H9 (cell line): ENCODE results near the gene RFNG. TPM values are rescaled to one million over a fixed set of nuclear protein-coding genes. Genes with fewer than 3 reads are reported as not detected.

Source experiments
- DNase-seq: peaks from one replicate; pipeline ENCODE4 v3.0.0-alpha.2; 2017
- H2AFZ ChIP-seq: one replicate; pipeline ENCODE4 v1.6.1; 2013; ENCODE audit warnings: mild to moderate bottlenecking, low read length, control low read depth, moderate library complexity
- H2AK5ac ChIP-seq: 2 replicates; pipeline ENCODE4 v1.6.1; 2013; ENCODE audit warnings: low read length, control low read depth, mixed read lengths; ENCODE audit not compliant: insufficient read length
- H2BK120ac ChIP-seq: one replicate; pipeline ENCODE4 v1.6.1; 2013; ENCODE audit warnings: low read depth, mild to moderate bottlenecking, low read length, control low read depth, inconsistent platforms; ENCODE audit not compliant: poor library complexity, severe bottlenecking
- H2BK12ac ChIP-seq: 2 replicates; pipeline ENCODE4 v1.6.1; 2013; ENCODE audit warnings: low read length, control low read depth, mixed read lengths, low read depth; ENCODE audit not compliant: insufficient read length
- H2BK15ac ChIP-seq: 2 replicates; pipeline ENCODE4 v1.6.1; 2013; ENCODE audit warnings: low read depth, low read length, control low read depth
- H2BK20ac ChIP-seq: one replicate; pipeline ENCODE4 v1.6.1; 2013; ENCODE audit warnings: low read depth, mild to moderate bottlenecking, low read length, control low read depth, inconsistent platforms; ENCODE audit not compliant: poor library complexity, severe bottlenecking
- H2BK5ac ChIP-seq: 2 replicates; pipeline ENCODE4 v1.6.1; 2013; ENCODE audit warnings: low read length, control low read depth, mixed read lengths; ENCODE audit not compliant: insufficient read length
- H3K14ac ChIP-seq: 2 replicates; pipeline ENCODE4 v1.6.1; 2013; ENCODE audit warnings: low read length, control low read depth; ENCODE audit not compliant: insufficient read depth
- H3K18ac ChIP-seq: 2 replicates; pipeline ENCODE4 v1.6.1; 2013; ENCODE audit warnings: low read depth, mild to moderate bottlenecking, mixed read lengths, low read length, control low read depth; ENCODE audit not compliant: insufficient read length
- H3K23ac ChIP-seq: 2 replicates; pipeline ENCODE4 v1.6.1; 2013; ENCODE audit warnings: low read length, control low read depth, mixed read lengths, low read depth; ENCODE audit not compliant: insufficient read length
- H3K23me2 ChIP-seq: 2 replicates; pipeline ENCODE4 v1.6.1; 2013; ENCODE audit warnings: low read depth, mild to moderate bottlenecking, mixed read lengths, low read length, control low read depth; ENCODE audit not compliant: insufficient read length, poor library complexity, severe bottlenecking
- H3K27ac ChIP-seq: 2 replicates; pipeline ENCODE4 v1.5.1; 2013; ENCODE audit warnings: low read length, control low read depth, mixed read lengths, low read depth; ENCODE audit not compliant: insufficient read length
- H3K27me3 ChIP-seq: 2 replicates; pipeline ENCODE4 v1.6.1; 2013; ENCODE audit warnings: low read length, control low read depth, inconsistent platforms; ENCODE audit not compliant: insufficient read depth
- H3K4ac ChIP-seq: 2 replicates; pipeline ENCODE4 v1.6.1; 2013; ENCODE audit warnings: low read depth, mild to moderate bottlenecking, control low read depth, inconsistent platforms, low read length, moderate library complexity
- H3K4me1 ChIP-seq: 2 replicates; pipeline ENCODE4 v1.6.1; 2013; ENCODE audit warnings: low read length, control low read depth, inconsistent platforms; ENCODE audit not compliant: insufficient read depth
- H3K4me2 ChIP-seq: 2 replicates; pipeline ENCODE4 v1.6.1; 2013; ENCODE audit warnings: low read length, control low read depth, mixed read lengths; ENCODE audit not compliant: insufficient read length, insufficient read depth
- H3K56ac ChIP-seq: 2 replicates; pipeline ENCODE4 v1.6.1; 2013; ENCODE audit warnings: low read depth, mild to moderate bottlenecking, mixed read lengths, low read length, control low read depth; ENCODE audit not compliant: insufficient read length
- H3K79me1 ChIP-seq: 2 replicates; pipeline ENCODE4 v1.6.1; 2013; ENCODE audit warnings: low read depth, mild to moderate bottlenecking, moderate library complexity, low read length, control low read depth, inconsistent platforms; ENCODE audit not compliant: insufficient read depth, poor library complexity, severe bottlenecking
- H3K79me2 ChIP-seq: 2 replicates; pipeline ENCODE4 v1.6.1; 2013; ENCODE audit warnings: low read length, control low read depth, inconsistent platforms; ENCODE audit not compliant: insufficient read depth
- H3K9ac ChIP-seq: 2 replicates; pipeline ENCODE4 v1.6.1; 2013; ENCODE audit warnings: low read length, control low read depth, mixed read lengths; ENCODE audit not compliant: insufficient read length; ENCODE audit errors: extremely low read depth
- H3K9me3 ChIP-seq: one replicate; pipeline ENCODE4 v1.6.1; 2013; ENCODE audit warnings: low read depth, low read length, inconsistent platforms; ENCODE audit not compliant: control insufficient read depth
- H3T11ph ChIP-seq: one replicate; pipeline ENCODE4 v1.6.1; 2013; ENCODE audit warnings: mild to moderate bottlenecking, low read length, control low read depth, inconsistent platforms
- H4K20me1 ChIP-seq: one replicate; pipeline ENCODE4 v1.6.1; 2013; ENCODE audit not compliant: control insufficient read depth, insufficient read length, insufficient read depth
- H4K5ac ChIP-seq: 2 replicates; pipeline ENCODE4 v1.6.1; 2013; ENCODE audit warnings: low read depth, mild to moderate bottlenecking, mixed read lengths, low read length, control low read depth; ENCODE audit not compliant: insufficient read length
- H4K8ac ChIP-seq: replicated peaks from 2 replicates; pipeline ENCODE4 v1.6.1; 2013; ENCODE audit warnings: low read length, control low read depth, mixed read lengths, low read depth; ENCODE audit not compliant: insufficient read length
- H4K91ac ChIP-seq: 2 replicates; pipeline ENCODE4 v1.6.1; 2013; ENCODE audit warnings: low read depth, mild to moderate bottlenecking, moderate library complexity, mixed read lengths, low read length, control low read depth; ENCODE audit not compliant: insufficient read length
- H3K27ac Mint-ChIP-seq, 3 experiments: 2 replicates in 2 of 3; 3 replicates in 1 of 3; pipeline ENCODE4 v1.8.0; 2020 to 2021; ENCODE audit warnings: mixed read lengths in 3 of 3, mild to moderate bottlenecking in 1 of 3, moderate library complexity in 1 of 3
- H3K27me3 Mint-ChIP-seq: 2 replicates; pipeline ENCODE4 v1.8.0; 2021; ENCODE audit warnings: low read depth, mild to moderate bottlenecking, moderate library complexity, mixed read lengths
- H3K36me3 Mint-ChIP-seq, 3 experiments: 2 replicates in 2 of 3; 3 replicates in 1 of 3; pipeline ENCODE4 v1.8.0; 2020 to 2021; ENCODE audit warnings: low read depth in 3 of 3, mixed read lengths in 3 of 3; ENCODE audit not compliant: insufficient read depth in 1 of 3
- H3K4me1 Mint-ChIP-seq, 2 experiments: 2 replicates each; pipeline ENCODE4 v1.8.0; 2020; ENCODE audit warnings: mixed read lengths in 2 of 2
- H3K4me3 Mint-ChIP-seq, 2 experiments: 2 replicates in 1 of 2; 3 replicates in 1 of 2; pipeline ENCODE4 v1.8.0; 2020 to 2021; ENCODE audit warnings: mild to moderate bottlenecking in 2 of 2, mixed read lengths in 2 of 2, moderate library complexity in 1 of 2
- H3K9me3 Mint-ChIP-seq, 2 experiments: 2 replicates in 1 of 2; 3 replicates in 1 of 2; pipeline ENCODE4 v1.8.0; 2020; ENCODE audit warnings: mild to moderate bottlenecking in 2 of 2, mixed read lengths in 2 of 2, moderate library complexity in 1 of 2
- CTCF ChIP-seq: fragments of 200-600 bp; sonication (generic); conservative IDR thresholded peaks from 3 replicates; pipeline ENCODE4 v1.8.0; 2021; ENCODE audit warnings: antibody characterized with exemption, mild to moderate bottlenecking
- WGBS: extraction: QIAGEN DNeasy Blood & Tissue Kit; methylation state at CpG from one replicate; pipeline ENCODE4 v1.1.7; 2013; ENCODE audit warnings: missing lambda C conversion rate, low lambda C conversion rate, mixed read lengths; ENCODE audit not compliant: insufficient read length; ENCODE audit errors: extremely low coverage; 5-methylcytosine and 5-hydroxymethylcytosine counted together
- total RNA-seq: library from RNA; stranded (reverse); gene quantifications from 2 replicates; pipeline ENCODE4 v1.2.1, GENCODE V29; 2021

RFNG gene
- total RNA-seq, 1 experiment from 2014 or later = 34.0 TPM

GRCh38 chr17:82065638-82066303 is 14.2 kb upstream of the RFNG start, which contains the start of gene DUS1L:
Gene DUS1L, minus strand, starts transcription at chr17:82065804. Its CDS starts 745 bp downstream, at chr17:82065059.
- Mint-ChIP-seq H3K36me3 (peaks cover 2 to 10% (median 6%) of the 10 kb centered on the region in 3 experiments; a peak in 5 of 7 replicates), H3K27ac (0 out of 7 replicates have a peak within 1 kb of the TSS, but pooled peaks of 1 of the 3 experiments have one; percentile 77), H3K27me3 (peaks cover 15% of the 10 kb centered on the region), H3K4me3 (peak within 1 kb of the TSS; percentile 73 to 83), H3K4me1 (peaks cover 4 to 5% of the 10 kb centered on the region in 2 experiments), H3K9me3 (no peaks in the 10 kb centered on the region; a peak in 1 of 5 replicates)
- no peak within 1 kb of the TSS for H2BK5ac ChIP-seq
- no peaks in the 10 kb centered on the region for H3K9me3 ChIP-seq
- no peaks in the 10 kb centered on the region for H4K20me1 ChIP-seq
- H3K14ac ChIP-seq = peak within 1 kb of the TSS; percentile 9; the same call in 1 of the 2 replicates
- peaks cover 15% of the 10 kb centered on the region for H3K23me2 ChIP-seq
- H3K4ac ChIP-seq = no peak within 1 kb of the TSS
- WGBS = no CpG with 5 or more reads among the region's 88 CpGs
- no peak within 1 kb of the TSS for H3K56ac ChIP-seq
- no peak within 1 kb of the TSS for H4K5ac ChIP-seq
- H3K4me2 ChIP-seq = peak within 1 kb of the TSS; percentile 75
- H3K9ac ChIP-seq = peak within 1 kb of the TSS; percentile 47
- no peak within 1 kb of the TSS for H3K27ac ChIP-seq
- no peak within 1 kb of the TSS for H2BK15ac ChIP-seq
- no peak within 1 kb of the TSS for H2AFZ ChIP-seq
- no peak within 1 kb of the TSS for H3K23ac ChIP-seq
- no peaks in the 10 kb centered on the region for H3K27me3 ChIP-seq
- H3K79me2 ChIP-seq = no peaks in the 10 kb centered on the region
- no peaks in the 10 kb centered on the region for H3K4me1 ChIP-seq
- no peak for TF ChIP-seq CTCF
- no peak within 1 kb of the TSS for H4K8ac ChIP-seq
- no peak within 1 kb of the TSS for H2BK120ac ChIP-seq
- H2BK20ac ChIP-seq = no peak within 1 kb of the TSS
- no peak within 1 kb of the TSS for H3T11ph ChIP-seq
- no peaks in the 10 kb centered on the region for H3K79me1 ChIP-seq
- H4K91ac ChIP-seq = no peak within 1 kb of the TSS
- DNase-seq = no peak
- no peak within 1 kb of the TSS for H2BK12ac ChIP-seq
- no peak within 1 kb of the TSS for H3K18ac ChIP-seq
- H2AK5ac ChIP-seq = no peak within 1 kb of the TSS
